WTC11 (cell line): Measurements from ENCODE around the gene LIMCH1. TPM values are rescaled to one million over a fixed set of nuclear protein-coding genes. Genes with fewer than 3 reads are reported as not detected.

Experiments
- ATAC-seq: fragments of 200-7000 bp; cut with Tn5 transposase; 2 replicates; pipeline ENCODE4 v1.10.0; 2021; ENCODE audit warnings: mild to moderate bottlenecking, moderate library complexity
- CTCF ChIA-PET: fragments of 300-600 bp; sonication (Branson Sonifier 250); formaldehyde crosslinking; loops from one replicate; lab custom pipeline; 2021; ENCODE audit warnings: antibody characterized with exemption; lab: Charles Lee
- POLR2A ChIA-PET: fragments of 350-600 bp; sonication (Branson Sonifier 250); formaldehyde crosslinking; loops from one replicate; lab custom pipeline; 2021; ENCODE audit warnings: antibody characterized with exemption; lab: Charles Lee
- DNase-seq: peaks from one replicate; pipeline ENCODE4 v3.0.0; 2021; ENCODE audit warnings: low spot score
- H3K27ac Mint-ChIP-seq: 2 replicates; pipeline ENCODE4 v1.8.0; 2021; ENCODE audit warnings: mixed read lengths
- H3K27me3 Mint-ChIP-seq: 2 replicates; pipeline ENCODE4 v1.8.0; 2021; ENCODE audit warnings: low read depth, mild to moderate bottlenecking, moderate library complexity, mixed read lengths
- H3K36me3 Mint-ChIP-seq: 2 replicates; pipeline ENCODE4 v1.8.0; 2021; ENCODE audit warnings: mixed read lengths
- H3K4me1 Mint-ChIP-seq: 2 replicates; pipeline ENCODE4 v1.8.0; 2022; ENCODE audit warnings: mixed read lengths
- H3K4me3 Mint-ChIP-seq: 2 replicates; pipeline ENCODE4 v1.8.0; 2021; ENCODE audit warnings: mild to moderate bottlenecking, moderate library complexity, mixed read lengths
- H3K9me3 Mint-ChIP-seq: 2 replicates; pipeline ENCODE4 v1.8.0; 2021; ENCODE audit warnings: mixed read lengths
- CREB1 ChIP-seq: sonication (generic); formaldehyde crosslinking; IDR thresholded peaks from 2 replicates; pipeline ENCODE4 v1.8.0; 2023; ENCODE audit warnings: mild to moderate bottlenecking, missing genetic modification reagents
- ELF4 ChIP-seq: sonication (generic); formaldehyde crosslinking; IDR thresholded peaks from 2 replicates; pipeline ENCODE4 v1.8.1; 2022; ENCODE audit warnings: low read depth, mild to moderate bottlenecking, moderate library complexity, missing genetic modification reagents
- EMX1 ChIP-seq: fragments of 250-450 bp; sonication (Bioruptor Pico); IDR thresholded peaks from 2 replicates; pipeline ENCODE4 v1.8.0; 2021; ENCODE audit warnings: mild to moderate bottlenecking
- FOXJ3 ChIP-seq: sonication (generic); formaldehyde crosslinking; IDR thresholded peaks from 2 replicates; pipeline ENCODE4 v1.9.0; 2021; ENCODE audit warnings: missing genetic modification reagents, mild to moderate bottlenecking, borderline replicate concordance
- FOXP1 ChIP-seq: sonication (generic); formaldehyde crosslinking; IDR thresholded peaks from 2 replicates; pipeline ENCODE4 v1.8.0; 2022; ENCODE audit warnings: missing genetic modification reagents, mild to moderate bottlenecking, moderate library complexity, borderline replicate concordance
- GRHL2 ChIP-seq: fragments of 250-450 bp; sonication (Bioruptor Pico); IDR thresholded peaks from 2 replicates; pipeline ENCODE4 v1.8.0; 2022; ENCODE audit warnings: mild to moderate bottlenecking, moderate library complexity; ENCODE audit not compliant: insufficient replicate concordance, severe bottlenecking
- IRF2 ChIP-seq: sonication (generic); formaldehyde crosslinking; IDR thresholded peaks from 2 replicates; pipeline ENCODE4 v1.8.0; 2022; ENCODE audit warnings: low read depth, missing genetic modification reagents, borderline replicate concordance
- NFATC4 ChIP-seq: fragments of 250-450 bp; sonication (Bioruptor Pico); IDR thresholded peaks from 2 replicates; pipeline ENCODE4 v1.9.0; 2021; ENCODE audit warnings: mild to moderate bottlenecking
- NFE2L1 ChIP-seq: sonication (generic); formaldehyde crosslinking; IDR thresholded peaks from 2 replicates; pipeline ENCODE4 v1.8.1; 2023; ENCODE audit warnings: missing genetic modification reagents
- NR1H2 ChIP-seq: sonication (generic); formaldehyde crosslinking; IDR thresholded peaks from 2 replicates; pipeline ENCODE4 v1.9.0; 2021; ENCODE audit warnings: mild to moderate bottlenecking, moderate library complexity, missing genetic modification reagents
- PRRX2 ChIP-seq: fragments of 250-450 bp; sonication (Bioruptor Pico); IDR thresholded peaks from 2 replicates; pipeline ENCODE4 v1.8.0; 2021; ENCODE audit warnings: mild to moderate bottlenecking
- RORB ChIP-seq: fragments of 250-450 bp; sonication (Bioruptor Pico); IDR thresholded peaks from 2 replicates; pipeline ENCODE4 v1.9.0; 2021; ENCODE audit warnings: mild to moderate bottlenecking
- TEAD1 ChIP-seq: sonication (generic); formaldehyde crosslinking; IDR thresholded peaks from 2 replicates; pipeline ENCODE4 v1.8.0; 2022; ENCODE audit warnings: mild to moderate bottlenecking, missing genetic modification reagents
- ZNF138 ChIP-seq: sonication (generic); formaldehyde crosslinking; conservative IDR thresholded peaks from 2 replicates; pipeline ENCODE4 v1.8.1; 2022; ENCODE audit warnings: mild to moderate bottlenecking, moderate library complexity, missing genetic modification reagents
- ZNF219 ChIP-seq: sonication (generic); formaldehyde crosslinking; IDR thresholded peaks from 2 replicates; pipeline ENCODE4 v1.8.0; 2023; ENCODE audit warnings: missing genetic modification reagents, mild to moderate bottlenecking, borderline replicate concordance
- ZNF671 ChIP-seq: fragments of 250-450 bp; sonication (Bioruptor Pico); IDR thresholded peaks from 2 replicates; pipeline ENCODE4 v1.8.0; 2021; ENCODE audit warnings: mild to moderate bottlenecking
- total RNA-seq: library from RNA; stranded (reverse); gene quantifications from 3 replicates; pipeline ENCODE4 v1.2.3, GENCODE V29; 2021
- TF ChIP-seq, protein P1 (sequence below): fragments of 250-450 bp; sonication (Bioruptor Pico); IDR thresholded peaks from 2 replicates; pipeline ENCODE4 v1.9.0; 2021; ENCODE audit warnings: mild to moderate bottlenecking
- TF ChIP-seq, protein P2 (sequence below): sonication (generic); formaldehyde crosslinking; IDR thresholded peaks from 2 replicates; pipeline ENCODE4 v1.8.1; 2023; ENCODE audit warnings: mild to moderate bottlenecking, missing genetic modification reagents, moderate library complexity
- TF ChIP-seq, protein P3 (sequence below): sonication (generic); formaldehyde crosslinking; IDR thresholded peaks from 2 replicates; pipeline ENCODE4 v1.8.0; 2022; ENCODE audit warnings: mild to moderate bottlenecking, missing genetic modification reagents
- TF ChIP-seq, protein P4 (sequence below): sonication (generic); formaldehyde crosslinking; conservative IDR thresholded peaks from 2 replicates; pipeline ENCODE4 v1.8.1; 2022; ENCODE audit warnings: mild to moderate bottlenecking, missing genetic modification reagents
- TF ChIP-seq, protein P5 (sequence below): sonication (generic); formaldehyde crosslinking; IDR thresholded peaks from 2 replicates; pipeline ENCODE4 v1.8.0; 2022; ENCODE audit warnings: mild to moderate bottlenecking, missing genetic modification reagents
- TF ChIP-seq, protein P6 (sequence below): sonication (generic); formaldehyde crosslinking; IDR thresholded peaks from 2 replicates; pipeline ENCODE4 v1.8.1; 2023; ENCODE audit warnings: mild to moderate bottlenecking, missing genetic modification reagents, borderline replicate concordance
- TF ChIP-seq, protein P7 (sequence below): sonication (generic); formaldehyde crosslinking; IDR thresholded peaks from 2 replicates; pipeline ENCODE4 v1.8.1; 2022; ENCODE audit warnings: low read depth, mild to moderate bottlenecking, moderate library complexity, missing genetic modification reagents, borderline replicate concordance

LIMCH1 gene
- total RNA-seq, 1 experiment from 2014 or later: 0.92 TPM

DNA sequence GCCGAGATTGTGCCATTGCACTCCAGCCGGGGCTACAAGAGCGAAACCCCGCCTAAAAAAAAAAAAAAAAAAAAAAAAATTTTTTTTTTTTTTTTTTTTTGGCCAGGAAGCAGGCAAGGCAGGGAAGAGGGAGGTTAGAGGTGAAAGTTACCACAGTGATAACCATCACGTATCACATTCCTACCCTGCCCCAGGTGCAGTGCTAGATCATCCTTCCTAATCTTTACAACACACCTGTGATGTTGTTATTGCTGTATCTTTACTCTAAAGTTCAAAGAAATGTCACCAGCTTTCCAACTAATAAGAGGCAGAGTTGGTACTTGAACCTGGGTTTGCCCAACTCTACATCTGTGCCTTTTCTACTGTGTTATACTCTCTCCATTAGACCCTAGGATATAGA lies 7.2 kb upstream of the LIMCH1 start:
- no peak overlapping the region for H3K4me3 Mint-ChIP-seq
- no peaks in the 10 kb centered on the region for H3K27me3 Mint-ChIP-seq
- no peaks in the 10 kb centered on the region for H3K36me3 Mint-ChIP-seq
- DNase-seq (no peak), ATAC-seq (no peak)
- ChIA-PET CTCF (no interaction called here), POLR2A (no interaction called here)
- H3K4me1 Mint-ChIP-seq: peaks cover 6% of the 10 kb centered on the region
- peaks cover 6% of the 10 kb centered on the region for H3K9me3 Mint-ChIP-seq
- no peak for TF ChIP-seq FOXP1 (CRISPR knock-in tag)
- no peak for TF ChIP-seq NR1H2
- no peak for TF ChIP-seq CREB1 (CRISPR knock-in tag)
- TF ChIP-seq TEAD1 (CRISPR knock-in tag): no peak
- TF ChIP-seq, protein P1, sequence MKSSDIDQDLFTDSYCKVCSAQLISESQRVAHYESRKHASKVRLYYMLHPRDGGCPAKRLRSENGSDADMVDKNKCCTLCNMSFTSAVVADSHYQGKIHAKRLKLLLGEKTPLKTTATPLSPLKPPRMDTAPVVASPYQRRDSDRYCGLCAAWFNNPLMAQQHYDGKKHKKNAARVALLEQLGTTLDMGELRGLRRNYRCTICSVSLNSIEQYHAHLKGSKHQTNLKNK (CRISPR knock-in tag): no peak
- TF ChIP-seq, protein P2, sequence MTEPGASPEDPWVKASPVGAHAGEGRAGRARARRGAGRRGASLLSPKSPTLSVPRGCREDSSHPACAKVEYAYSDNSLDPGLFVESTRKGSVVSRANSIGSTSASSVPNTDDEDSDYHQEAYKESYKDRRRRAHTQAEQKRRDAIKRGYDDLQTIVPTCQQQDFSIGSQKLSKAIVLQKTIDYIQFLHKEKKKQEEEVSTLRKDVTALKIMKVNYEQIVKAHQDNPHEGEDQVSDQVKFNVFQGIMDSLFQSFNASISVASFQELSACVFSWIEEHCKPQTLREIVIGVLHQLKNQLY (CRISPR knock-in tag): no peak
- no peak for TF ChIP-seq NFE2L1 (CRISPR knock-in tag)
- no peak for TF ChIP-seq ZNF138 (CRISPR knock-in tag)
- no peak for TF ChIP-seq ELF4 (CRISPR knock-in tag)
- no peak for TF ChIP-seq FOXJ3 (CRISPR knock-in tag)
- TF ChIP-seq, protein P3, sequence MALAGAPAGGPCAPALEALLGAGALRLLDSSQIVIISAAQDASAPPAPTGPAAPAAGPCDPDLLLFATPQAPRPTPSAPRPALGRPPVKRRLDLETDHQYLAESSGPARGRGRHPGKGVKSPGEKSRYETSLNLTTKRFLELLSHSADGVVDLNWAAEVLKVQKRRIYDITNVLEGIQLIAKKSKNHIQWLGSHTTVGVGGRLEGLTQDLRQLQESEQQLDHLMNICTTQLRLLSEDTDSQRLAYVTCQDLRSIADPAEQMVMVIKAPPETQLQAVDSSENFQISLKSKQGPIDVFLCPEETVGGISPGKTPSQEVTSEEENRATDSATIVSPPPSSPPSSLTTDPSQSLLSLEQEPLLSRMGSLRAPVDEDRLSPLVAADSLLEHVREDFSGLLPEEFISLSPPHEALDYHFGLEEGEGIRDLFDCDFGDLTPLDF: no peak
- TF ChIP-seq ZNF219 (CRISPR knock-in tag): no peak
- TF ChIP-seq, protein P4, sequence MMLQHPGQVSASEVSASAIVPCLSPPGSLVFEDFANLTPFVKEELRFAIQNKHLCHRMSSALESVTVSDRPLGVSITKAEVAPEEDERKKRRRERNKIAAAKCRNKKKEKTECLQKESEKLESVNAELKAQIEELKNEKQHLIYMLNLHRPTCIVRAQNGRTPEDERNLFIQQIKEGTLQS (CRISPR knock-in tag): no peak
- TF ChIP-seq EMX1 (CRISPR knock-in tag): no peak
- TF ChIP-seq NFATC4 (CRISPR knock-in tag): no peak
- TF ChIP-seq IRF2 (CRISPR knock-in tag): no peak
- H3K27ac Mint-ChIP-seq: no peak overlapping the region

DNA sequence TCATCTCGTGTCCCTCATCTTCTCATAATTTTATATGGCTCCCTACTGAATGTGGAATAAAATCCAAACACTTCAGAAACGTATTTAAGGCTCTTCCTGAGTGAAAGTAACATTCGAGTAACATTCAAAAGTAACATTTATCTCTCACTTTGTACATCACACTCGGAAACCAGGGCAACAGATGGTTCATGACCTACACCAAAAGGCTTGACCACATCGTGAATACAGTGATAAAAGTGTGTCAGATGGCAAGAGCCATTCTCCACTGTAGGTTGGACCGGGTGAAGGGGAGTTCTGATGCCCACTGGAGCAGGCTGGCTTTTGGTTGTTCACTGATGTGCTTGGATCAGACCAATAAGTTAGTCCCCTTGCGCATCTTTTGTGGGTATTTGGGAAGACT lies 5.6 kb upstream of the LIMCH1 start:
- DNase-seq (no peak), ATAC-seq (no peak)
- no peak overlapping the region for H3K4me3 Mint-ChIP-seq
- H3K27me3 Mint-ChIP-seq: no peaks in the 10 kb centered on the region
- H3K36me3 Mint-ChIP-seq: no peaks in the 10 kb centered on the region
- H3K27ac Mint-ChIP-seq: no peak overlapping the region
- H3K4me1 Mint-ChIP-seq: no peaks in the 10 kb centered on the region
- POLR2A ChIA-PET: no interaction called here
- CTCF ChIA-PET: no interaction called here
- H3K9me3 Mint-ChIP-seq: no peaks in the 10 kb centered on the region
- TF ChIP-seq NFE2L1 (CRISPR knock-in tag) (no peak), ZNF671 (CRISPR knock-in tag) (no peak), ZNF138 (CRISPR knock-in tag) (no peak), RORB (CRISPR knock-in tag) (no peak), GRHL2 (CRISPR knock-in tag) (no peak), PRRX2 (CRISPR knock-in tag) (no peak)
- TF ChIP-seq, protein P2 (CRISPR knock-in tag): no peak
- TF ChIP-seq, protein P5, sequence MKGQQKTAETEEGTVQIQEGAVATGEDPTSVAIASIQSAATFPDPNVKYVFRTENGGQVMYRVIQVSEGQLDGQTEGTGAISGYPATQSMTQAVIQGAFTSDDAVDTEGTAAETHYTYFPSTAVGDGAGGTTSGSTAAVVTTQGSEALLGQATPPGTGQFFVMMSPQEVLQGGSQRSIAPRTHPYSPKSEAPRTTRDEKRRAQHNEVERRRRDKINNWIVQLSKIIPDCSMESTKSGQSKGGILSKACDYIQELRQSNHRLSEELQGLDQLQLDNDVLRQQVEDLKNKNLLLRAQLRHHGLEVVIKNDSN (CRISPR knock-in tag): no peak
- TF ChIP-seq, protein P4 (CRISPR knock-in tag): no peak
- TF ChIP-seq, protein P6, sequence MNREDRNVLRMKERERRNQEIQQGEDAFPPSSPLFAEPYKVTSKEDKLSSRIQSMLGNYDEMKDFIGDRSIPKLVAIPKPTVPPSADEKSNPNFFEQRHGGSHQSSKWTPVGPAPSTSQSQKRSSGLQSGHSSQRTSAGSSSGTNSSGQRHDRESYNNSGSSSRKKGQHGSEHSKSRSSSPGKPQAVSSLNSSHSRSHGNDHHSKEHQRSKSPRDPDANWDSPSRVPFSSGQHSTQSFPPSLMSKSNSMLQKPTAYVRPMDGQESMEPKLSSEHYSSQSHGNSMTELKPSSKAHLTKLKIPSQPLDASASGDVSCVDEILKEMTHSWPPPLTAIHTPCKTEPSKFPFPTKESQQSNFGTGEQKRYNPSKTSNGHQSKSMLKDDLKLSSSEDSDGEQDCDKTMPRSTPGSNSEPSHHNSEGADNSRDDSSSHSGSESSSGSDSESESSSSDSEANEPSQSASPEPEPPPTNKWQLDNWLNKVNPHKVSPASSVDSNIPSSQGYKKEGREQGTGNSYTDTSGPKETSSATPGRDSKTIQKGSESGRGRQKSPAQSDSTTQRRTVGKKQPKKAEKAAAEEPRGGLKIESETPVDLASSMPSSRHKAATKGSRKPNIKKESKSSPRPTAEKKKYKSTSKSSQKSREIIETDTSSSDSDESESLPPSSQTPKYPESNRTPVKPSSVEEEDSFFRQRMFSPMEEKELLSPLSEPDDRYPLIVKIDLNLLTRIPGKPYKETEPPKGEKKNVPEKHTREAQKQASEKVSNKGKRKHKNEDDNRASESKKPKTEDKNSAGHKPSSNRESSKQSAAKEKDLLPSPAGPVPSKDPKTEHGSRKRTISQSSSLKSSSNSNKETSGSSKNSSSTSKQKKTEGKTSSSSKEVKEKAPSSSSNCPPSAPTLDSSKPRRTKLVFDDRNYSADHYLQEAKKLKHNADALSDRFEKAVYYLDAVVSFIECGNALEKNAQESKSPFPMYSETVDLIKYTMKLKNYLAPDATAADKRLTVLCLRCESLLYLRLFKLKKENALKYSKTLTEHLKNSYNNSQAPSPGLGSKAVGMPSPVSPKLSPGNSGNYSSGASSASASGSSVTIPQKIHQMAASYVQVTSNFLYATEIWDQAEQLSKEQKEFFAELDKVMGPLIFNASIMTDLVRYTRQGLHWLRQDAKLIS (CRISPR knock-in tag): no peak
- TF ChIP-seq, protein P7, sequence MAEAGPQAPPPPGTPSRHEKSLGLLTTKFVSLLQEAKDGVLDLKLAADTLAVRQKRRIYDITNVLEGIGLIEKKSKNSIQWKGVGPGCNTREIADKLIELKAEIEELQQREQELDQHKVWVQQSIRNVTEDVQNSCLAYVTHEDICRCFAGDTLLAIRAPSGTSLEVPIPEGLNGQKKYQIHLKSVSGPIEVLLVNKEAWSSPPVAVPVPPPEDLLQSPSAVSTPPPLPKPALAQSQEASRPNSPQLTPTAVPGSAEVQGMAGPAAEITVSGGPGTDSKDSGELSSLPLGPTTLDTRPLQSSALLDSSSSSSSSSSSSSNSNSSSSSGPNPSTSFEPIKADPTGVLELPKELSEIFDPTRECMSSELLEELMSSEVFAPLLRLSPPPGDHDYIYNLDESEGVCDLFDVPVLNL (CRISPR knock-in tag): no peak
